AG09309 (cell line): ENCODE measurements around the gene SERTAD2.

Experiments
- DNase-seq: peaks from one replicate; pipeline ENCODE4 v3.0.0-alpha.2; 2010; ENCODE audit warnings: low read depth
- H3K4me3 ChIP-seq: 2 replicates; pipeline ENCODE4 v1.5.1; 2011; ENCODE audit warnings: mild to moderate bottlenecking, low read depth, low read length, moderate library complexity; ENCODE audit not compliant: control insufficient read depth
- CTCF ChIP-seq: IDR thresholded peaks from 2 replicates; pipeline ENCODE4 v1.5.1; 2011; ENCODE audit warnings: mild to moderate bottlenecking, low read depth, low read length, inconsistent platforms; ENCODE audit not compliant: insufficient read depth, control insufficient read depth; ENCODE audit errors: missing control alignments

SERTAD2 gene

DNA sequence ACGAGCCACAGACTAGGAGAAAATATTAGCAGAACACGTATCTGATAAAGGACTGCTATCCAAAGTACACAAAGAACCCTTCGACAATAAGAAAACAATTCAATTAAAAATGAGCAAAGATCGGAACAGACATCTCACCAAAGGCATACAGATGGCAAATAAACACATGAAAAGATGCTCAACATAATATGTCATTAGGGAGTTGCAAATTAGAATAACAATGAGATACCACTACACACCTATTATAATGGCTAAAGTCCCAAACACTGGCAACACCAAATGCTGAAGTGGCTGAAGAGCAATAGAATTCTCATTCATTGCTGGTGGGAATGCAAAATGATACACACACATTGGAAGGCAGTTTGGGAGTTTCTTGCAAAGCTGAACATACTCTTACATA, 33.1 kb downstream of the SERTAD2 start:
- no peak for TF ChIP-seq CTCF
- DNase-seq, result no peak
- no peak overlapping the region for H3K4me3 ChIP-seq

- DNase-seq, result no peak
Observed at GRCh38 chr2:64617631-64618151, 36.0 kb downstream of the SERTAD2 start.

DNA sequence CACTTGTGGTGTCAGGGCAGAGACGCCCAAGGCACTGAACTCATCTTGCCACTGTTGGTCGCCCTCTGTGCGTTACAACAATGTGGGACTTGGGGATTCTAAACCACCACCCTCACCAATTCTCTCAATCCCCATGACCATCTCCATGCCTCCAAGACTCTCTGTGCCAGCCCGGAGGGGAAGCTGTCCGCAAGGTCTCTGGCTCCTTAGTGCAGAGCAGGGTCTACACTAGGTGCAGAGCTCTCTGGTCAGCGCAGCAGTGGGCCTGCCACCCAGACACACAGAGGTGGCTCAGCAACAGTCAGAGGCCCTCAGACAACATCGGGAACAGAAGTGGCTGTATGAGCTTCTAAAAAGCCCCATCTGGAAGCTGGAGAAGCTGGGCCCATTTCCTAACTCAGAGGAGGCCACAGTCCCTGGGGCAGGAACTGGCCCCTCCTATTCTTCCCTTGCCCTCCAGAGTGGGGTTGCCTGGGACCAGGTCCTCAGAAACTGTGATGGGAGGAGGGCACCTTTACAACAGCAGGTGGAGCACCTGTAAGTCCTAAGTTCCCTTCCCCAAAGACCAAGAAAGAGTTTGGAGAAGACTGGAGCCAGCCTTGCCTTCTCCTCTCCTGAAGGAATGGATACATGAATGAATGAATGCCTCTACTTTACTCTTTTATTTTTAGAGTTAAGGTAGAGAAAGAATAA, 37.7 kb downstream of the SERTAD2 start:
- no peak for DNase-seq
- no peak for TF ChIP-seq CTCF
- H3K4me3 ChIP-seq, result no peak overlapping the region

More at GRCh38 chr2:64617631-64618151, 36.0 kb downstream of the SERTAD2 start:
- no peak overlapping the region for H3K4me3 ChIP-seq
- TF ChIP-seq CTCF, result no peak

GRCh38 chr2:64615192-64615763, 38.4 kb downstream of the SERTAD2 start:
- H3K4me3 ChIP-seq, result no peak overlapping the region
- TF ChIP-seq CTCF, result no peak
- no peak for DNase-seq

GRCh38 chr2:64613276-64613675, 40.4 kb downstream of the SERTAD2 start:
- no peak for DNase-seq
- no peak overlapping the region for H3K4me3 ChIP-seq
- TF ChIP-seq CTCF, result no peak

DNA sequence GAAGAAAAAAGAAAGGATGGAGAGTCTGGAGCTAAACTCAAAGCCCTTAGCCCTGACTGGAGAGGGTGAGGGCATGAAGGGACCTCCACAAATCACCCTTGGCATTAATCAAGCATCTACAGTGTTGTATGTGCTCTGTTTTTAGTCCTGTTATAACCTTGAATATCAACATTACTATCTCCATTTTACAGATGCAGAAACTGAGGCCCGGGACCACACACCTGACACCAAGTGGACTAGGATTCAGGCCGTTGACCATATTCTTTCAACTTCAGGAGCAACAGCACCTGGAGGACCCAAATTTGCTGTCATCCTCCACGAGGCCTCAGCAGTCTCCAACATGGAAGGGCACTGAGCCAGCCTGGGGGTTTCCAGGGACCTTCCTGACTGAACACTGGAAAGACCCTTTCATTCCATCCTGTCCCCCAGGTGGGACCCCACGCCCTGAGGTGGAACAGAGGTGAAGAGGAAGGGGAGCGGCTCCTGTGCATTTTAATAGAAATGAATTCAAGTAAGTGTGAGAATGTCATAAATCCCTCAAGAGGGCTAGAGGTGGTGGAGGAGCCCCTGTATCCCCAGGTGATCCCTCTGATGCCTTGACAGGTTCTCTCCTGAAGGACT, 41.0 kb downstream of the SERTAD2 start:
- no peak for DNase-seq
- TF ChIP-seq CTCF, result no peak
- no peak overlapping the region for H3K4me3 ChIP-seq
